Measurements from ENCODE around the gene C16orf92. TPM values are rescaled to one million over a fixed set of nuclear protein-coding genes. Genes with fewer than 3 reads are reported as not detected.

Gene C16orf92
- total RNA-seq, 1 donor: not detected

- peaks cover 37% of the 10 kb centered on the region for H3K27me3 ChIP-seq (ENCODE audit: insufficient read depth, low read length)
- H4K20me1 ChIP-seq (ENCODE audit: insufficient read depth, low read length): peaks cover under 1% of the 10 kb centered on the region
- TF ChIP-seq CTCF (IDR thresholded peaks at IDR 0.05; ENCODE audit: extremely low read depth, low read depth, low read length): no peak
- no peak overlapping the region for H3K4me2 ChIP-seq (ENCODE audit: insufficient read depth, low read length)
- no peaks in the 10 kb centered on the region for H3K4me1 ChIP-seq (ENCODE audit: insufficient read depth, low read length)
- H3K27ac ChIP-seq (ENCODE audit: low read depth, low read length): no peak overlapping the region
- no peaks in the 10 kb centered on the region for H3K36me3 ChIP-seq (ENCODE audit: insufficient read depth, low read length)
- no peaks in the 10 kb centered on the region for H3K9me3 ChIP-seq (ENCODE audit: low read depth, low read length)
- H2AFZ ChIP-seq (ENCODE audit: low read length): no peak overlapping the region
- no peak for DNase-seq (ENCODE audit: insufficient read length, low spot score, missing footprints)
- H3K4me3 ChIP-seq (ENCODE audit: insufficient read depth, low read length): no peak overlapping the region
- H3K79me2 ChIP-seq (ENCODE audit: insufficient read depth, low read length): no peaks in the 10 kb centered on the region
These were observed 3.5 kb downstream of the C16orf92 start for GRCh38 chr16:30026449-30026848.

- no peak for TF ChIP-seq CTCF (IDR thresholded peaks at IDR 0.05; ENCODE audit: extremely low read depth, low read depth, low read length)
- Histone ChIP-seq H3K4me3 (ENCODE audit: insufficient read depth, low read length) (no peak overlapping the region), H3K27me3 (ENCODE audit: insufficient read depth, low read length) (peaks cover 44% of the 10 kb centered on the region), H3K4me1 (ENCODE audit: insufficient read depth, low read length) (no peaks in the 10 kb centered on the region), H3K79me2 (ENCODE audit: insufficient read depth, low read length) (no peaks in the 10 kb centered on the region), H3K36me3 (ENCODE audit: insufficient read depth, low read length) (no peaks in the 10 kb centered on the region), H3K9me3 (ENCODE audit: low read depth, low read length) (no peaks in the 10 kb centered on the region), H3K27ac (ENCODE audit: low read depth, low read length) (no peak overlapping the region), H3K4me2 (ENCODE audit: insufficient read depth, low read length) (no peak overlapping the region), H2AFZ (ENCODE audit: low read length) (no peak overlapping the region), H4K20me1 (ENCODE audit: insufficient read depth, low read length) (peaks cover 6% of the 10 kb centered on the region)
- no peak for DNase-seq (ENCODE audit: insufficient read length, low spot score, missing footprints)
These were observed 4.8 kb downstream of the C16orf92 start for GRCh38 chr16:30027588-30028437.

- H3K9me3 ChIP-seq (ENCODE audit: low read depth, low read length): no peaks in the 10 kb centered on the region
- H3K4me2 ChIP-seq (ENCODE audit: insufficient read depth, low read length): no peak overlapping the region
- H3K27ac ChIP-seq (ENCODE audit: low read depth, low read length): no peak overlapping the region
- peaks cover 4% of the 10 kb centered on the region for H3K4me1 ChIP-seq (ENCODE audit: insufficient read depth, low read length)
- peaks cover 44% of the 10 kb centered on the region for H3K27me3 ChIP-seq (ENCODE audit: insufficient read depth, low read length)
- H3K36me3 ChIP-seq (ENCODE audit: insufficient read depth, low read length): no peaks in the 10 kb centered on the region
- H3K79me2 ChIP-seq (ENCODE audit: insufficient read depth, low read length): no peaks in the 10 kb centered on the region
- H4K20me1 ChIP-seq (ENCODE audit: insufficient read depth, low read length): peaks cover 6% of the 10 kb centered on the region
- no peak for TF ChIP-seq CTCF (IDR thresholded peaks at IDR 0.05; ENCODE audit: extremely low read depth, low read depth, low read length)
- H2AFZ ChIP-seq (ENCODE audit: low read length): no peak overlapping the region
- no peak overlapping the region for H3K4me3 ChIP-seq (ENCODE audit: insufficient read depth, low read length)
- DNase-seq (ENCODE audit: insufficient read length, low spot score, missing footprints): no peak
These were observed 5.6 kb downstream of the C16orf92 start for GRCh38 chr16:30028438-30029076.

- Histone ChIP-seq H3K9me3 (ENCODE audit: low read depth, low read length) (no peaks in the 10 kb centered on the region), H3K27ac (ENCODE audit: low read depth, low read length) (no peak overlapping the region), H3K79me2 (ENCODE audit: insufficient read depth, low read length) (no peaks in the 10 kb centered on the region), H3K27me3 (ENCODE audit: insufficient read depth, low read length) (peaks cover 37% of the 10 kb centered on the region), H3K36me3 (ENCODE audit: insufficient read depth, low read length) (no peaks in the 10 kb centered on the region), H4K20me1 (ENCODE audit: insufficient read depth, low read length) (peaks cover 6% of the 10 kb centered on the region), H2AFZ (ENCODE audit: low read length) (no peak overlapping the region), H3K4me1 (ENCODE audit: insufficient read depth, low read length) (peaks cover 4% of the 10 kb centered on the region), H3K4me3 (ENCODE audit: insufficient read depth, low read length) (no peak overlapping the region), H3K4me2 (ENCODE audit: insufficient read depth, low read length) (no peak overlapping the region)
- TF ChIP-seq CTCF (IDR thresholded peaks at IDR 0.05; ENCODE audit: extremely low read depth, low read depth, low read length): no peak
- peak; percentile 29 for DNase-seq (ENCODE audit: insufficient read length, low spot score, missing footprints)
These were observed 7.2 kb downstream of the C16orf92 start for GRCh38 chr16:30030011-30030685.

Measured in osteoblast (primary cell).